GM18526 (cell line): ENCODE measurements around the gene TKT.

Source experiments
- POLR2A ChIP-seq: IDR thresholded peaks from 3 replicates; pipeline ENCODE4 v1.6.1; 2011; ENCODE audit not compliant: insufficient read length; ENCODE audit errors: extremely low read depth

Gene TKT

GRCh38 chr3:53223025-53223424 lies 32.8 kb downstream of the TKT start:
- no peak for TF ChIP-seq POLR2A

DNA sequence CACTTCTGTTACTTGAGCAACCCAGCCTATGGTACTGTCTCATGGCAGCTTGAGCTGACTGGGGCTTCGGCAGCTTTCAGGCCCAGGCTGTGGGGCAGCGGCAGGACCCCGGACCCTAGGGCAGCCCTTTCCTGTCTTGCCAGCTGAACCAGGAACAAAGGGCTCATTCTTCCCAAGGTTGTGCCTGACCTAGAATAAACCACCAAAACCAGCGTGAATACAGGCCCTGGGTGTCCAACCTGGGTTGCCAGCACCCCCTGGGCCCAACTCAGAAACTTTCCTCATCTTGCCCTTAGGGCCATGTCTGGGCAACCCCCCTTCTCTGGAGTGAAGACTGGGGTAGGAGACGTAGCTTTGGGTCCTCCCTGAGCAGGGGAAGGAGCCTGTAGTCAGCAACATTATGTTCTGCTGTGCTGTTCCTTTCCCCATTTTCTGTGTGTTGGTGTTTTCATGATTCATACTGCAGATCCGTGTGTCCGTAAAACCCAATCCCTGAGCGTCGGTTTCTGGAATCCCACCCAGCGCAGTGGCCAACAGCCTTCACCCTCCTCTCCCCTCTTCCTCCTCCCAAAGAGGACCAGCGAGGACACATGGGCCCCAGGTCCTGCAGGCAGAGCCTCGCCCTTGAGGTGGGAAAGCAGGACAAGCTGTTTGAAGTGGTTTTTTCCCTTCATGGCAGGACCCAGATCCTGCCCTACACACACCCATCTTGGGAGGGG lies 33.5 kb downstream of the TKT start:
- TF ChIP-seq POLR2A = no peak

DNA sequence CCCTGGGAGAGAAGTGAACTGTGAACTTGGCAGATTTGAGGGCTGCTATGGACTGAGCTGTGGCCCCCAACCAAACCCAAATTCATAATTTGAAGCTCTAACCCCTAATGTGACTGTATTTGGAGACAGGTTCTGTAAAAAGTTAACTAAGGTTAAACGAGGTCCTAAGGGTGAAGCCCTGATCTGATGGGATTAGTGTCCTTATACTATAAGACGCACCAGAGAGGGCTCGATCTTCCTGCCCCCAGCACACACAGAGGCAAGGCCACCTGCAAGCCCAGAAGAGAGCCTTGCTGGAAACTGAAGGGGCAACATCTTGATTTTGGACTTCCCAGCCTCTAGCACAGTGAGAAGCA lies 34.0 kb downstream of the TKT start:
- no peak for TF ChIP-seq POLR2A

GRCh38 chr3:53221345-53221744 lies 34.5 kb downstream of the TKT start:
- TF ChIP-seq POLR2A = no peak

GRCh38 chr3:53219895-53220483 lies 35.8 kb downstream of the TKT start:
- TF ChIP-seq POLR2A = no peak

DNA sequence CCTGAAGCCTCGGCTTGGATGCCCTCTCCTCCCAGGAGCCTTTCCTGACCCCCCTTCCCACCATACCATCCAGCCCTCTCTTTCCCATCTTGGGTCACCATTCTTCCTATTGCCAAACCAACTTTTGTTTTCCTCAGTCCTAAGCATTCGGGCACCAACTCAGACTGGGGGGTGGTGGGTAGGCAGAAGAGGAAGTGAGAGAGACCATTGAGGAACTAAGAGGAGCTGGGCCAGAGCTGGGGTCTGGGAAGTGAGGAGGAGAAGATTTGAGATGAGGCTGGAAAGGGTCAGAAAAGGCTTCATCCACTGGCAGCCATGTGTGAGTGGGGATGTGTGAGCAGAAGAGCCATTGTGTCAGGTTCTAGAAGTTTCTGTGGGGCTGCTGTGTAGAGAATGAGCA lies 37.7 kb downstream of the TKT start:
- no peak for TF ChIP-seq POLR2A

DNA sequence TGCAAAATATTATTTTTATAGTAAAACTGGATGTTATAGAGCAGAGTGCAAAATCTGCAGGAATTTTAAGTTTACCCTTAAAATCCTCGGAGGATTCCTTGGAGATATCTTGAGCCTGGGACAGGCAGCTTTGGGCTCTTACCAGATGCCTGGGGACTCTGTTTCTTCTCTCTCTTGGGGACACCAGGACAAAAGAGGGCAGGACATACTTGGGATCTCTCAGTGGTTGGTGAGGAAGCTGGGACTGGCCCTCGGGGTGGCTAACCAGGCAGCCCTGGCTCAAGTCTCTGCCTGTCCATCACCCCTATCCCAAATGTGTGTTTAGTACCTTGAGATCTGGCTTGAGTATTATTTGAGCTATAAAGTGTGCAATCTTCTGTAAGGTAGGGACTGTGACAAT lies 38.6 kb downstream of the TKT start:
- TF ChIP-seq POLR2A = no peak

- no peak for TF ChIP-seq POLR2A
Measured at GRCh38 chr3:53216723-53217122, 39.1 kb downstream of the TKT start.

GRCh38 chr3:53215816-53216215 lies 40.0 kb downstream of the TKT start:
- no peak for TF ChIP-seq POLR2A

DNA sequence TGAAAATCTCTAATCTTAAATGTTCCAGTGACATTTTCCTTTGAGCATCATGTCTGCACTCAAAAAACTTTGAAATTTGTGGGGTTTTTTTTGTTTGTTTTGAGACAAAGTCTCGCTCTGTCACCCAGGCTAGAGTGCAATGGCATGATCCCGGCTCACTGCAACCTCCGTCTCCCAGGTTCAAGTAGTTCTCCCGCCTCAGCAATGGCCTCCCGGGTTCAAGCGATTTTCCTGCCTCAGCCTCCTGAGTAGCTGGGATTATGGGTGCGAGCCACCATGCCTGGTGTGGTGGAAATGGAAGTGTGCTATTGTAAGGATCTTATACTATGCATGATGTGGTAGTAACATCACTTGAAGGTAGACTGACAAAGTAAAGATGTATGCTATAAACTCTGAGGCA lies 42.5 kb downstream of the TKT start:
- TF ChIP-seq POLR2A = no peak

DNA sequence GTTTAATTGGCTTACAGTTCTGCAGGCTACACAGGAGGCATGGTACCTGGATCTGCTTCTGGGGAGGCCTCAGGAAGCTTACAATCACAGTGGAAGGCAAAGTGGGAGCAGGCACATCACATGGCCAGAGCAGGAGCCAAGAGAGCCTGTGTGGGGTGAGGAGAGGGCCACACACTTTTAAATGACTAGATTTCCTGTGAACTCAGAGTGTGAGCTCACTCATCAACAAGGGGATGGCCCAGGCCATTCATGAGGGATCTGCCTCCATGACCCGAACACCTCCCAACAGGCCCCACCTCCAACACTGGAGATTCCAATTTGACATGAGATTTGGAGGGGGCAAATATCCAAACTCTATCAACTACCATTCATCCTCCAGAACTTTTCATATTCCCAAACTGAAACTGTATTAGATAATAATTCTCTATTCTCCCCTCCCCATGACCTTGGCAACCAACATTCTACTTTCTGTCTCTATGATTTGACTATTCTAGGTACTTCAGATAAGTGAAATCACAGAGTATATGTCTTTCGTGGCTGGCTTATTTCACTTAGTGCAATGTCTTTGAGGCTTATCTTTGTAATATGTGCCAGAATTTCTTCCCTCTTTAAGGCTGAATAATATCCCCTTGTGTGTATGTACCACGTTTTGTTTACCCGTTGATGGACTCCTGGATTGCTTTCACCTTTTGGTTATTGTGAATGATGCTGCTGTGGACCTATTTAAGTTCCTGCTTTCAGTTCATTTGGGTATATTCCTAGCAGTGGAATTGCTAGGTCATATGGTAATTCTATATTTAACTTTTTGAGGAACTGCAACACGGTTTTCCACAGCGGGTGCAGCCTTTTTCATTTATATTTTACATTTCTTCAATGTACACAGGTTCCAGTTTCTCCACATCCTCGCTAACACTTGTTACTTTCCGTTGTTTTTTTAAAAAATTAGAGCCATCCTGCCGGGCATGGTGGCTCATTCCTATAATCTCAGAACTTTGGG lies 43.8 kb downstream of the TKT start:
- no peak for TF ChIP-seq POLR2A

DNA sequence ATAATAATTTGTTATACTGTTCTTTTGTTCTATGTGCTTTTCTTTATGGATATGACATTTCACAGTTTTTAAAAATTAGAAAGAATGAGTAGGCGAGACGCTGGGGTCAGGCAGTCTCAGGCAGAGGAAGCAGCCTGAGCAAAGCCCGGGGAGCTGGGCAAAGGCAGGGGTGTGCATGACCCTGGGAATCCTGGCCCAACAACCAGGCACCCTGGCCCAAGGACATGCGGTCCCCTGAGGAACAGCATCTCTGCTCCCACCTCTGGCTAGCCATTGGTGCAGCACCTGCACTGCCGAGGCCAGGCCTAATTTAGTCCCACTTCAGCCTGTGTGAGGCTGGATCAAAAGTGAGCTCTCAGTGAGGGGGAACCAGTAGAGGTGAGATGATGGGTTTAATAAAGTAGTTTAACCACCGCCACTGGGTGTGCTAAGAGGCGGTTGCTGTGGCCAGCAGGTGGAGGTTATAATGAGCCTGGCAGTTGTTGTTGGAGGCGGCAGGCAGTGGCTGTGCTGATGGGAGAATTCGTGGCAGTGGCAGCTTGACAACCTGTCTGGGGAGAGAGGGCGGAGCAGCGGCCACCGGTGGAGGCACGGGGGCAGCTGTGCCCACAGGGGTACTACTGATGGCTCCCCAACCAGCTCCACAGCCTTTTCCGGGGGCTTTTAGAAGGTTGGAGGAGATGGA lies 53.3 kb downstream of the TKT start:
- no peak for TF ChIP-seq POLR2A

- no peak for TF ChIP-seq POLR2A
Measured at GRCh38 chr3:53200501-53201498, 55.0 kb downstream of the TKT start.

GRCh38 chr3:53199834-53200233 lies 56.0 kb downstream of the TKT start:
- TF ChIP-seq POLR2A = no peak
